NCI-H2081 (cell line): ENCODE results near the gene GAREM2.

Source experiments
- DNase-seq, 2 experiments: peaks; one replicate each; lab custom pipeline; 2025; lab: John Stamatoyannopoulos, UW

Gene GAREM2

DNA sequence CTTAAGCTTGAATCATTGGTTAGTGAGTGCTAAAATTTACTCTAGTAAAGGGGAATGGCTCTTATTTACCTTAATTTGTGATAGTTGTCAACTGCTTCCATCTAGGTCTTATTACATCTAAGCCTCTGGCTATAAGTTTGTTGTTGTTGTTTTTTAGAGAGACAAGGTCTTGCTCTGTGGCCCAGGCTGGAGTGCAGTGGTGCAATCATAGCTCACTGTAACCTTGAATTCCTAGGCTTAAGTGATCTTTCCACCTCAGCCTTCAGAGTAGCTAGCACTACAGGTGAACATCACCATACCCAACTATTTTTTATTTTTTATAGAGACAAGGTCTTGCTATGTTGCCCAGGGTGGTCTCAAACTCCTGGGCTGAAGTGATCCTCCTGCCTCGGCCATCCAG is 65.0 kb downstream of the GAREM2 start:
- no peak for DNase-seq

DNA sequence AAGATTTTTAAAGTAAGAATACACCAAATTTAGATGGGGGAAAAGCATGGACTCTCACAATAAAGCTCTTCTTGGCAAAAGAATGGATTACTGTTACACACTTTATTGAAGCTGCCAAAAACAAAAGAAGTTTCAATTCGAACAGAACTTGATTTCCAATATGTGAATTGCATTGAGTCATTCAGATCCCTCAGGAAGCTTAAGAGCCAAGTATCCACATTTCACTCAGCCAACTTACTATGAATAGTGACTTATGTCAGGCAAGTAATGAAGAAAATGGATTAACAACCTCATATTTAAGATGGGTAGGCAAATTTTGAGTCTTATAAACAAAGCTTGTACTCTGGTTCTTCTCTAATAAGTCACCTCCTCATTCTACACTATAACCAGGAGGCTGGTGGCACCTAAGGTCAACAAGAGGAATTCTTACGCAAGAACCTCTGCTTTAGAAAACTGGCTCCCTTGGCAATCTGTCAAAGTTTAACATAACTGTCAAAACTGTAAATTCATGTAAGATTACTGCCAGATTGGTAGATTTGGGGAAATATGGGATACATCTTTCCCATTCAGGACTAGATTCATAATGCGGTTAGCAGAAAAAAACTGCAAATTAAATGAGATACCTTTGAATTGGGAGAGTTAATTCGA is 65.5 kb downstream of the GAREM2 start:
- no peak for DNase-seq
